ENCODE results near the gene CPA4. TPM values are rescaled to one million over a fixed set of nuclear protein-coding genes. Genes with fewer than 3 reads are reported as not detected.

CPA4 gene
- total and polyA plus RNA-seq, 2 of the 13 experiments (the other 11 are each of a cell fraction or from before 2014, with no cell fraction given) = 0.20 to 0.22 TPM

DNA sequence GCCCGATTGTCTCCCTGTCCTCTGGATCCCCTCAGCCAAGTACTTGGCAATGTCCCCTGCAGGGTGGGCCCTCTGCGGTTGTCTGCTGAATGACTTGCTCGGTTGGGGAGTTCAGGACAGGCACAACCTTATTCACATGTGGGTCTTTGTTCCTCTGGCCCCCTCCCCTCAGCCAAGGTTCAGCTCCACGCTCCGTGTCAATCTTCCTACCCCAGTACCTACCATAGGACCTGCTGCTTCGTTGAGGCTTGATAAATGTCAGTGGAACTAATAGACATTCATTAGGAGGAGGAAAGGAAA is 58.8 kb downstream of the CPA4 start:
- Histone ChIP-seq H3K27ac (ENCODE audit: extremely low read length, insufficient read depth, low read length) (no peak overlapping the region), H3K4me1 (ENCODE audit: insufficient read depth, low read length) (peaks cover 38% of the 10 kb centered on the region)
- TF ChIP-seq, protein P1, sequence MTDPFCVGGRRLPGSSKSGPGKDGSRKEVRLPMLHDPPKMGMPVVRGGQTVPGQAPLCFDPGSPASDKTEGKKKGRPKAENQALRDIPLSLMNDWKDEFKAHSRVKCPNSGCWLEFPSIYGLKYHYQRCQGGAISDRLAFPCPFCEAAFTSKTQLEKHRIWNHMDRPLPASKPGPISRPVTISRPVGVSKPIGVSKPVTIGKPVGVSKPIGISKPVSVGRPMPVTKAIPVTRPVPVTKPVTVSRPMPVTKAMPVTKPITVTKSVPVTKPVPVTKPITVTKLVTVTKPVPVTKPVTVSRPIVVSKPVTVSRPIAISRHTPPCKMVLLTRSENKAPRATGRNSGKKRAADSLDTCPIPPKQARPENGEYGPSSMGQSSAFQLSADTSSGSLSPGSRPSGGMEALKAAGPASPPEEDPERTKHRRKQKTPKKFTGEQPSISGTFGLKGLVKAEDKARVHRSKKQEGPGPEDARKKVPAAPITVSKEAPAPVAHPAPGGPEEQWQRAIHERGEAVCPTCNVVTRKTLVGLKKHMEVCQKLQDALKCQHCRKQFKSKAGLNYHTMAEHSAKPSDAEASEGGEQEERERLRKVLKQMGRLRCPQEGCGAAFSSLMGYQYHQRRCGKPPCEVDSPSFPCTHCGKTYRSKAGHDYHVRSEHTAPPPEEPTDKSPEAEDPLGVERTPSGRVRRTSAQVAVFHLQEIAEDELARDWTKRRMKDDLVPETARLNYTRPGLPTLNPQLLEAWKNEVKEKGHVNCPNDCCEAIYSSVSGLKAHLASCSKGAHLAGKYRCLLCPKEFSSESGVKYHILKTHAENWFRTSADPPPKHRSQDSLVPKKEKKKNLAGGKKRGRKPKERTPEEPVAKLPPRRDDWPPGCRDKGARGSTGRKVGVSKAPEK (CRISPR knock-in tag; IDR thresholded peaks at IDR 0.05; ENCODE audit: borderline replicate concordance) = no peak
- TF ChIP-seq ASH2L (IDR thresholded peaks at IDR 0.05; ENCODE audit: insufficient read length, low read depth, low read length) = no peak

DNA sequence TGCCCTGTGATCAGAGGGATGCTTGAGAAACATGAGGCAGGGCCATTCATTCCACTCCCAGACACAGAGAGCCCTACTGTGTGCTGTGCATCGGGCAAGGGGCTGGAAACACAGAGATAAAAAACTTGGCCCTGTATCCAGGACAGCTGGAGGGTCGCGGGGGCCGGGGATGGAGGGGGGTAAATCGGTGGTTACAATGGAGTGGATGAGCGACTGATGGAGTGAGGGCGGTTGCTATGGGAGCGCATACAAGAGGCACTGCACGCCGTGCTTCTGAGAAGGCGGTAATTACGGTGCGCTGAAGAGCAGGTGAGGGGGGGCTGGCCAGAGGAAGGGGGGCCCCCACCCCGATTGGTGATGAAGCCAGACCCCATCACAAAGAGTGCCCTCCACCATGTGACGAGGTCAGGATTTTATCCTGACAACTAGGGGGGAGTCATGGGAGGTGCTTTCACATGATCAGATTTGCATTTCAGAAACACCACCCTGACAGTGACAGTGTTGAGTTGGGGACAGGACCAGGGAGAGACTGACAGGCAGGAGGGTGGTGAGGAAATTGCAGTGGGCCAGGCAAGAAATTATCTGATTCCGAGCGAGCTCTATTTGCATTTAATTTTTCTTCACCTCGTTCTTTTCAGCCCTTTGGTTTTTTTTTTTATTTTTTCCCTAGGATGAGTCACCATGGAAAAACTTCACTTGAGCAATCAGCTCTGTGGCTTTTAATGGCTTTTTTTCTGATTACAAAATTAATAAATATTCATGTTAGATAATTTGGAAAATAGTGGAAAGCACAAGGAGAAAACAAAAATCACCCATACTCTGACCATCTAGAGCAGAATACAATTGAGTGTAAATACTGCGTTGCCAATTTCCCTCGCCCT is 59.5 kb downstream of the CPA4 start:
- Histone ChIP-seq H3K4me1 (ENCODE audit: insufficient read depth, low read length) (peaks cover 38% of the 10 kb centered on the region), H3K9me3 (ENCODE audit: low read length) (no peaks in the 10 kb centered on the region), H4K20me1 (ENCODE audit: insufficient read depth, low read length) (no peaks in the 10 kb centered on the region), H3K9ac (ENCODE audit: insufficient read depth, low read depth, low read length) (no peak overlapping the region), H3K27ac (ENCODE audit: extremely low read length, insufficient read depth, low read length) (no peak overlapping the region), H3K27me3 (ENCODE audit: control insufficient read depth in 1 of 2, insufficient read depth in 2 of 2, low read length in 2 of 2) (peaks cover 4 to 19% of the 10 kb centered on the region in 2 experiments; a peak in 4 of 5 replicates), H3K4me2 (ENCODE audit: low read depth, low read length) (no peak overlapping the region; the same call in 1 of the 2 replicates), H3K4me3 (replicated peaks in 1 of 3; ENCODE audit: insufficient read depth in 1 of 3, low read depth in 2 of 3, low read length in 3 of 3) (no peak overlapping the region), H3K36me3 (replicated peaks in 1 of 2; ENCODE audit: control insufficient read depth in 1 of 2, insufficient read depth in 2 of 2, low read length in 2 of 2) (no peaks in the 10 kb centered on the region), H2AFZ (ENCODE audit: low read length) (no peak overlapping the region), H3K79me2 (ENCODE audit: insufficient read depth, low read length) (no peaks in the 10 kb centered on the region)
- no peak for ATAC-seq
- intact Hi-C loops (cut with micrococcal nuclease; ENCODE audit: unreplicated experiment) = no loop called here
- no TSS peak for BruUV-seq (replicated peaks)
- in situ Hi-C loops (cut with HindIII; ENCODE audit: extremely low pct_ligation_motif_present, low pct_unique_long_range_greater_than_20kb) = no loop called here
- no peak for DNase-seq (ENCODE audit: low spot score)
- ChIA-PET CTCF (ENCODE audit: low intra/inter-chr PET ratio, low total read pairs) (no interaction called here), POLR2A (no interaction called here)
- FAIRE-seq = no peak
- WGBS (ENCODE audit: low lambda C conversion rate) = 60% methylated on average over 20 of the region's 20 CpGs
- TF ChIP-seq ETV6 (CRISPR knock-in tag; conservative IDR thresholded peaks at IDR 0.05) (no peak), NCOA2 (CRISPR knock-in tag; IDR thresholded peaks at IDR 0.05) (no peak), ZNF235 (CRISPR knock-in tag; IDR thresholded peaks at IDR 0.05; ENCODE audit: borderline replicate concordance) (no peak), MAFG (CRISPR knock-in tag; IDR thresholded peaks at IDR 0.05) (no peak), THYN1 (CRISPR knock-in tag; IDR thresholded peaks at IDR 0.05; ENCODE audit: borderline replicate concordance, low read depth) (no peak), ZNF274 (CRISPR knock-in tag; IDR thresholded peaks at IDR 0.05) (no peak), MBNL3 (CRISPR knock-in tag; conservative IDR thresholded peaks at IDR 0.05) (no peak)
- TF ChIP-seq, protein P2, sequence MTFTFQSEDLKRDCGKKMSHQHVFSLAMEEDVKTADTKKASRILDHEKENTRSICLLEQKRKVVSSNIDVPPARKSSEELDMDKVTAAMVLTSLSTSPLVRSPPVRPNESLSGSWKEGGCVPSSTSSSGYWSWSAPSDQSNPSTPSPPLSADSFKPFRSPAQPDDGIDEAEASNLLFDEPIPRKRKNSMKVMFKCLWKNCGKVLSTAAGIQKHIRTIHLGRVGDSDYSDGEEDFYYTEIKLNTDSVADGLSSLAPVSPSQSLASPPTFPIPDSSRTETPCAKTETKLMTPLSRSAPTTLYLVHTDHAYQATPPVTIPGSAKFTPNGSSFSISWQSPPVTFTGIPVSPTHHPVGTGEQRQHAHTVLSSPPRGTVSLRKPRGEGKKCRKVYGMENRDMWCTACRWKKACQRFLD (CRISPR knock-in tag; IDR thresholded peaks at IDR 0.05; ENCODE audit: borderline replicate concordance) = no peak
- TF ChIP-seq, protein P3, sequence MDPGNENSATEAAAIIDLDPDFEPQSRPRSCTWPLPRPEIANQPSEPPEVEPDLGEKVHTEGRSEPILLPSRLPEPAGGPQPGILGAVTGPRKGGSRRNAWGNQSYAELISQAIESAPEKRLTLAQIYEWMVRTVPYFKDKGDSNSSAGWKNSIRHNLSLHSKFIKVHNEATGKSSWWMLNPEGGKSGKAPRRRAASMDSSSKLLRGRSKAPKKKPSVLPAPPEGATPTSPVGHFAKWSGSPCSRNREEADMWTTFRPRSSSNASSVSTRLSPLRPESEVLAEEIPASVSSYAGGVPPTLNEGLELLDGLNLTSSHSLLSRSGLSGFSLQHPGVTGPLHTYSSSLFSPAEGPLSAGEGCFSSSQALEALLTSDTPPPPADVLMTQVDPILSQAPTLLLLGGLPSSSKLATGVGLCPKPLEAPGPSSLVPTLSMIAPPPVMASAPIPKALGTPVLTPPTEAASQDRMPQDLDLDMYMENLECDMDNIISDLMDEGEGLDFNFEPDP (CRISPR knock-in tag; conservative IDR thresholded peaks at IDR 0.05) = no peak

More for the DNA sequence above, 58.8 kb downstream of the CPA4 start:
- ATAC-seq (no peak), DNase-seq (ENCODE audit: low spot score) (no peak), FAIRE-seq (no peak)
- 42% methylated on average over 5 of the region's 6 CpGs for WGBS (ENCODE audit: low lambda C conversion rate)
- no peaks in the 10 kb centered on the region for H3K9me3 ChIP-seq (ENCODE audit: low read length)
- in situ Hi-C loops (cut with HindIII; ENCODE audit: extremely low pct_ligation_motif_present, low pct_unique_long_range_greater_than_20kb) = no loop called here
- ChIA-PET POLR2A (no interaction called here), CTCF (ENCODE audit: low intra/inter-chr PET ratio, low total read pairs) (no interaction called here)
- H4K20me1 ChIP-seq (ENCODE audit: insufficient read depth, low read length) = no peaks in the 10 kb centered on the region
- H3K9ac ChIP-seq (ENCODE audit: insufficient read depth, low read depth, low read length) = no peak overlapping the region
- intact Hi-C loops (cut with micrococcal nuclease; ENCODE audit: unreplicated experiment) = no loop called here
- BruUV-seq (replicated peaks) = no TSS peak
- 0 out of 2 replicates have a peak overlapping the region, but pooled peaks have one; percentile 57 for H3K4me2 ChIP-seq (ENCODE audit: low read depth, low read length)
- peaks cover 5 to 19% of the 10 kb centered on the region in 2 experiments; a peak in 4 of 5 replicates for H3K27me3 ChIP-seq (ENCODE audit: control insufficient read depth in 1 of 2, insufficient read depth in 2 of 2, low read length in 2 of 2)
- H3K79me2 ChIP-seq (ENCODE audit: insufficient read depth, low read length) = no peaks in the 10 kb centered on the region
- H3K36me3 ChIP-seq (replicated peaks in 1 of 2; ENCODE audit: control insufficient read depth in 1 of 2, insufficient read depth in 2 of 2, low read length in 2 of 2) = no peaks in the 10 kb centered on the region
- no peak overlapping the region for H3K4me3 ChIP-seq (replicated peaks in 1 of 3; ENCODE audit: insufficient read depth in 1 of 3, low read depth in 2 of 3, low read length in 3 of 3)
- no peak overlapping the region for H2AFZ ChIP-seq (ENCODE audit: low read length)
